ENCODE measurements around the gene HSPBAP1. TPM values are rescaled to one million over a fixed set of nuclear protein-coding genes. Genes with fewer than 3 reads are reported as not detected.

The HSPBAP1 gene, protein sequence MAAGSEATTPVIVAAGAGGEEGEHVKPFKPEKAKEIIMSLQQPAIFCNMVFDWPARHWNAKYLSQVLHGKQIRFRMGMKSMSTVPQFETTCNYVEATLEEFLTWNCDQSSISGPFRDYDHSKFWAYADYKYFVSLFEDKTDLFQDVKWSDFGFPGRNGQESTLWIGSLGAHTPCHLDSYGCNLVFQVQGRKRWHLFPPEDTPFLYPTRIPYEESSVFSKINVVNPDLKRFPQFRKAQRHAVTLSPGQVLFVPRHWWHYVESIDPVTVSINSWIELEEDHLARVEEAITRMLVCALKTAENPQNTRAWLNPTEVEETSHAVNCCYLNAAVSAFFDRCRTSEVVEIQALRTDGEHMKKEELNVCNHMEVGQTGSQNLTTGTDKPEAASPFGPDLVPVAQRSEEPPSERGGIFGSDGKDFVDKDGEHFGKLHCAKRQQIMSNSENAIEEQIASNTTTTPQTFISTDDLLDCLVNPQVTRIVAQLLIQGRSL
- 8.1 and 8.9 TPM in 2 replicates for total RNA-seq (2022)
- Bru-seq, nascent RNA, result percentile 66 among the genes with signal in this experiment
- percentile 56 among the genes with signal in this experiment for BruChase-seq, experiment 1, labeled RNA remaining after a 6-hour chase
- BruChase-seq, experiment 2, labeled RNA remaining after a 2-hour chase, result percentile 66 among the genes with signal in this experiment
- long read RNA-seq, transcript HSPBAP1-201 (8 exons, 1,953 nt), result major isoform, 6 of 9 reads
- long read RNA-seq, partial matches to known transcripts, result 0 of 9 reads
- long read RNA-seq, other reads (novel, unspliced or antisense), result 3 of 9 reads

DNA sequence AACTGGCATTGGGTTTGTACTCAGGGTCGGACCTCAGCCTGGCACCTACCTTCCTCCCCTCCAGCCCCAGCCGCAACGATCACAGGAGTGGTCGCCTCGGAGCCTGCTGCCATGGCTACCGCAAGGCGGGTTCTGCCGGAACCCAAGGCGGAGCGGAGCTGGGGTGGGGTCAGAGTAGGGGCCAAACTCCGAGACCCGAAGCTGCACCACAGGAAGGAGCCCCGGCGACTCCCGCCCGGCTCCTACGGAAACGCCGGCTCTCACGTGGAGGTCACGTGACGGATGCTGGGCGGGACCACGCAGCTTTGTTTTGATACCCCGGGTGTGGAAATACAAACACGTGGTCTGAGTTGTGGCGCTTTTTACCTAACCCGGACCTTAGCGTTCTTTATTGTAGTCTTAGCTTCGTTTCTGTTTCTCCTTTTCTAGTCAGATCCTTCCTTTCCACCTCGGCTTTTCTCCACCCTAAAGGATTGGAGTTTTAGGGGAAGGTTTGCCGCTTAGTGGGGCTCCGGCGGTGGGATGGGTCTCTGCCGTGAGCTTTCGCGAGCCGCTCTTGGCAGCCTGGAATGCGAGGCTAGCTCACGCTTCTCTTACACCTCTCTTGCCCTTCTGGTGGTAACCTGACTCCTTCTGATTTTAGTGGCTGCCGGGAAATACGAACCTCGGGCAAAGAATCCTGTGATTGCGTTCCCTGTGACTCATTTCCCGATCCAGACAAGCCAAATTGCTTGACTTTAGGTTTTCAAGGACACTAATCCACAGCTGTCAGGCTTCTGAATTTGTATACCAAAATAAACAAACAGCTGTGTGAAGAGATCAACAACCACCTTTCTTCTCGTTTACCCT, at the start of gene HSPBAP1:
Gene HSPBAP1, minus strand, starts transcription at position 264 of the 849 bp plus-strand sequence. Its CDS starts 151 bp downstream, at position 113.
- Mint-ChIP-seq H3K27ac (ENCODE audit: unreplicated experiment) (peak within 1 kb of the TSS; percentile 86), H3K4me1 (ENCODE audit: low read depth, unreplicated experiment) (peaks cover 21% of the 10 kb centered on the region), H3K36me3 (ENCODE audit: insufficient read depth, unreplicated experiment) (peaks cover 29% of the 10 kb centered on the region), H3K9me3 (ENCODE audit: low read depth, unreplicated experiment) (no peaks in the 10 kb centered on the region), H3K27me3 (ENCODE audit: unreplicated experiment) (no peaks in the 10 kb centered on the region), H3K4me3 (ENCODE audit: low read depth, unreplicated experiment) (peak within 1 kb of the TSS; percentile 79)
- DNase-seq, result peak; percentile 86
- BruUV-seq (replicated peaks), result no TSS peak
- intact Hi-C loops (cut with micrococcal nuclease; ENCODE audit: unreplicated experiment), result no loop called here
- CTCF ChIA-PET, result interaction anchor here (1.2 to 1.5 kb wide), 2 partner anchors 9 to 38 kb away, joined by 4 read pairs; no protein-coding TSS in a partner anchor
- TF ChIP-seq, protein P1, sequence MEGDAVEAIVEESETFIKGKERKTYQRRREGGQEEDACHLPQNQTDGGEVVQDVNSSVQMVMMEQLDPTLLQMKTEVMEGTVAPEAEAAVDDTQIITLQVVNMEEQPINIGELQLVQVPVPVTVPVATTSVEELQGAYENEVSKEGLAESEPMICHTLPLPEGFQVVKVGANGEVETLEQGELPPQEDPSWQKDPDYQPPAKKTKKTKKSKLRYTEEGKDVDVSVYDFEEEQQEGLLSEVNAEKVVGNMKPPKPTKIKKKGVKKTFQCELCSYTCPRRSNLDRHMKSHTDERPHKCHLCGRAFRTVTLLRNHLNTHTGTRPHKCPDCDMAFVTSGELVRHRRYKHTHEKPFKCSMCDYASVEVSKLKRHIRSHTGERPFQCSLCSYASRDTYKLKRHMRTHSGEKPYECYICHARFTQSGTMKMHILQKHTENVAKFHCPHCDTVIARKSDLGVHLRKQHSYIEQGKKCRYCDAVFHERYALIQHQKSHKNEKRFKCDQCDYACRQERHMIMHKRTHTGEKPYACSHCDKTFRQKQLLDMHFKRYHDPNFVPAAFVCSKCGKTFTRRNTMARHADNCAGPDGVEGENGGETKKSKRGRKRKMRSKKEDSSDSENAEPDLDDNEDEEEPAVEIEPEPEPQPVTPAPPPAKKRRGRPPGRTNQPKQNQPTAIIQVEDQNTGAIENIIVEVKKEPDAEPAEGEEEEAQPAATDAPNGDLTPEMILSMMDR (IDR thresholded peaks at IDR 0.05; ENCODE audit: unreplicated experiment), result no peak

DNA sequence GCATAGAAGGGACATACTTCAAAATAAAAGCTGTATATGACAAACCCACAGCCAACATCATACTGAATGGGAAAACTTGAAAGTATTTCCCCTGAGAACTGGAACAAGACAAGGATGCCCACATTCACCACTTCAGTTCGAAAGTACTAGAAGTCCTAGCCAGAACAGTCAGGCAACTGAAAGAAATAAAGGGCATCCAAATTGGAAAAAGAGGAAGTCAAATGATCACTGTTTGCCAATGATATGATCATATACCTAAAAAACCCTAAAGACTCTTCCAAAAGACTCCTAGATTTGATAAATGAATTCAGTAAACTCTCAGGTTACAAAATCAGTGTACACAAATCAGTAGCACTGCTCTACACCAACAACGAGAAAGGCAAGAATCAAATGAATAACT, 42.0 kb upstream of the HSPBAP1 start:
- Mint-ChIP-seq H3K4me3 (ENCODE audit: low read depth, unreplicated experiment) (no peak overlapping the region), H3K4me1 (ENCODE audit: low read depth, unreplicated experiment) (no peaks in the 10 kb centered on the region), H3K27me3 (ENCODE audit: unreplicated experiment) (no peaks in the 10 kb centered on the region), H3K9me3 (ENCODE audit: low read depth, unreplicated experiment) (peaks cover 3% of the 10 kb centered on the region), H3K27ac (ENCODE audit: unreplicated experiment) (no peak overlapping the region), H3K36me3 (ENCODE audit: insufficient read depth, unreplicated experiment) (no peaks in the 10 kb centered on the region)
- intact Hi-C loops (cut with micrococcal nuclease; ENCODE audit: unreplicated experiment), result no loop called here
- CTCF ChIA-PET, result no interaction called here
- DNase-seq, result no peak
- BruUV-seq (replicated peaks), result no TSS peak
- TF ChIP-seq, protein P1 (IDR thresholded peaks at IDR 0.05; ENCODE audit: unreplicated experiment), result no peak

DNA sequence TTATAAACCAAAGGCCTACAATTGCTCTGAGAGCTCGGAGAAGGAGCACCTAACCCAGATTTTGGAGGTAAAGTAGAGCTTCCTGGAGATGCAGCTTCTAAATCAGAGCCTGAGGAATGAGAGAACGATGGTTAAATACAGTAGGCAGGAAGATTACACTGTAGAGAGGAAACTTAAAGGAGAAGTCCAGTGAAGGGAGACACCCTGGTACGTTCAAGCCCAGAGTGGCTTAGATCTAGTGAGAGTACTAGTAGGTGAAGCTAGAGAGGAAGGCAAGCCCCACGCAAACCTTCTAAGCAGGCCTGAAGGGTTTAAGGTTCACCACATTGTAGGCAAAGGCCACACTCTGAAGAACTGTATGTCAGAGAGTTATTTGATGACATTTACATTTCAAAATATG, 34.6 kb upstream of the HSPBAP1 start:
- intact Hi-C loops (cut with micrococcal nuclease; ENCODE audit: unreplicated experiment), result no loop called here
- H3K27me3 Mint-ChIP-seq (ENCODE audit: unreplicated experiment), result no peaks in the 10 kb centered on the region
- no TSS peak for BruUV-seq (replicated peaks)
- TF ChIP-seq, protein P1 (IDR thresholded peaks at IDR 0.05; ENCODE audit: unreplicated experiment), result no peak
- H3K4me3 Mint-ChIP-seq (ENCODE audit: low read depth, unreplicated experiment), result no peak overlapping the region
- H3K4me1 Mint-ChIP-seq (ENCODE audit: low read depth, unreplicated experiment), result no peaks in the 10 kb centered on the region
- DNase-seq, result no peak
- no peaks in the 10 kb centered on the region for H3K36me3 Mint-ChIP-seq (ENCODE audit: insufficient read depth, unreplicated experiment)
- H3K27ac Mint-ChIP-seq (ENCODE audit: unreplicated experiment), result no peak overlapping the region
- CTCF ChIA-PET, result no interaction called here
- H3K9me3 Mint-ChIP-seq (ENCODE audit: low read depth, unreplicated experiment), result no peaks in the 10 kb centered on the region

DNA sequence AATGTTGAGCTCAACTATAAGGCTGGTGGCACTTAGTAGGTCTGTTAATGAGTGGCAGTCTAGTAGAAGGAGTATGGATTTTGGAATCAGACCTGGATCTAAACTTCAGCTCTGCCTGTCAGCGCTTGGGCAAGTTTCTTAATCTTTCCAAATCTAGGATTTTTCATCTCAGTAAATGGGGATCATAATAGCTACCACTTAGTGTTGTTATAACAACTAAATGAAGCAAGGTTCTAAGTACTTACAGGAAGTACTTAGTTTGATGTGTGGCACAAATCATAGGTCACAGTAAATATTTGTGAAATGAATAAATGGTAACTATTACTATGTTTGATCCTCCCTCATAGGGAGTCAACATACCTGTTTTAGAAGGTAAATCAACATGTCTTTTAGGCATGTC, 32.6 kb upstream of the HSPBAP1 start:
- BruUV-seq (replicated peaks), result no TSS peak
- Mint-ChIP-seq H3K27ac (ENCODE audit: unreplicated experiment) (no peak overlapping the region), H3K36me3 (ENCODE audit: insufficient read depth, unreplicated experiment) (no peaks in the 10 kb centered on the region), H3K4me3 (ENCODE audit: low read depth, unreplicated experiment) (no peak overlapping the region), H3K9me3 (ENCODE audit: low read depth, unreplicated experiment) (no peaks in the 10 kb centered on the region), H3K4me1 (ENCODE audit: low read depth, unreplicated experiment) (no peaks in the 10 kb centered on the region), H3K27me3 (ENCODE audit: unreplicated experiment) (no peaks in the 10 kb centered on the region)
- CTCF ChIA-PET, result no interaction called here
- no peak for DNase-seq
- intact Hi-C loops (cut with micrococcal nuclease; ENCODE audit: unreplicated experiment), result no loop called here
- TF ChIP-seq, protein P1 (IDR thresholded peaks at IDR 0.05; ENCODE audit: unreplicated experiment), result no peak

Measured in Calu3 (cell line).